Measurements from ENCODE around the gene PLPPR3. TPM values are rescaled to one million over a fixed set of nuclear protein-coding genes. Genes with fewer than 3 reads are reported as not detected.

Gene PLPPR3
- polyA plus RNA-seq, 1 of the 3 experiments (the other 2 are of a cell fraction) = 1.6 TPM

GRCh38 chr19:814152-815078, 7.3 kb downstream of the PLPPR3 start:
- DNase-seq = peak; percentile 55
- WGBS (ENCODE audit: low lambda C conversion rate) = 94% methylated on average over 28 of the region's 49 CpGs
- Histone ChIP-seq H3K4me3 (ENCODE audit: low read depth in 2 of 2, low read length in 1 of 2) (no peak overlapping the region), H3K27me3 (ENCODE audit: insufficient read depth) (no peaks in the 10 kb centered on the region), H3K36me3 (replicated peaks in 1 of 2; ENCODE audit: control insufficient read depth in 1 of 2, insufficient read depth in 2 of 2, low read length in 1 of 2) (peaks cover 19 to 28% of the 10 kb centered on the region in 2 experiments), H3F3A (replicated peaks; ENCODE audit: insufficient read depth) (peaks cover 23% of the 10 kb centered on the region), H3K4me2 (no peak overlapping the region), H3K27ac (ENCODE audit: low read depth in 2 of 2, low read length in 1 of 2) (no peak overlapping the region), H3K4me1 (ENCODE audit: control insufficient read depth in 1 of 2, insufficient read depth in 2 of 2, low read depth in 1 of 2, low read length in 1 of 2) (no peaks in the 10 kb centered on the region), H3K9ac (no peak overlapping the region), H3K9me2 (no peaks in the 10 kb centered on the region), H4K20me1 (ENCODE audit: insufficient read depth) (peaks cover 27% of the 10 kb centered on the region), H3K79me2 (ENCODE audit: insufficient read depth) (peaks cover 5% of the 10 kb centered on the region; the same call in 1 of the 2 replicates), H3K9me3 (no peaks in the 10 kb centered on the region), H2AFZ (ENCODE audit: low read depth) (no peak overlapping the region)
- CTCF ChIA-PET = no interaction called here
- no peak for TF ChIP-seq NRF1 (IDR thresholded peaks at IDR 0.05; ENCODE audit: low read depth, low read length)
- no peak for TF ChIP-seq TAF1 (IDR thresholded peaks at IDR 0.05; ENCODE audit: borderline replicate concordance, low read depth, low read length)
- TF ChIP-seq POLR2AphosphoS5 (IDR thresholded peaks at IDR 0.05; ENCODE audit: low read depth, low read length) = peak; percentile 19; the same call in 1 of the 2 replicates
- TF ChIP-seq, protein P1, sequence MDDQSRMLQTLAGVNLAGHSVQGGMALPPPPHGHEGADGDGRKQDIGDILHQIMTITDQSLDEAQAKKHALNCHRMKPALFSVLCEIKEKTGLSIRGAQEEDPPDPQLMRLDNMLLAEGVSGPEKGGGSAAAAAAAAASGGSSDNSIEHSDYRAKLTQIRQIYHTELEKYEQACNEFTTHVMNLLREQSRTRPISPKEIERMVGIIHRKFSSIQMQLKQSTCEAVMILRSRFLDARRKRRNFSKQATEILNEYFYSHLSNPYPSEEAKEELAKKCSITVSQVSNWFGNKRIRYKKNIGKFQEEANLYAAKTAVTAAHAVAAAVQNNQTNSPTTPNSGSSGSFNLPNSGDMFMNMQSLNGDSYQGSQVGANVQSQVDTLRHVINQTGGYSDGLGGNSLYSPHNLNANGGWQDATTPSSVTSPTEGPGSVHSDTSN (IDR thresholded peaks at IDR 0.05) = peak; percentile 2; the same call in 1 of the 2 replicates
- no peak for TF ChIP-seq USF2 (IDR thresholded peaks at IDR 0.05; ENCODE audit: borderline replicate concordance, low read depth, low read length)
- peak; percentile 16; the same call in 1 of the 2 replicates for TF ChIP-seq SIN3A (IDR thresholded peaks at IDR 0.05; ENCODE audit: borderline replicate concordance, low read depth, low read length)
- no peak for TF ChIP-seq CTCF (IDR thresholded peaks at IDR 0.05)
- TF ChIP-seq GABPA (IDR thresholded peaks at IDR 0.05; ENCODE audit: low read depth) = no peak
- no peak for TF ChIP-seq FOXJ3 (CRISPR knock-in tag; IDR thresholded peaks at IDR 0.05)
- no peak for TF ChIP-seq RFX5 (IDR thresholded peaks at IDR 0.05; ENCODE audit: low read length)
- TF ChIP-seq FOSL2 (IDR thresholded peaks at IDR 0.05; ENCODE audit: borderline replicate concordance, low read depth) = no peak
- no peak for TF ChIP-seq TCF12 (IDR thresholded peaks at IDR 0.05)
- TF ChIP-seq USF1 (IDR thresholded peaks at IDR 0.05; ENCODE audit: borderline replicate concordance, low read depth) = no peak
- POLR2A ChIA-PET = interaction anchor here (0.7 to 1.5 kb wide), 2 partner anchors 9 to 12 kb away, joined by 5 to 6 read pairs; no protein-coding TSS in a partner anchor
